BLaER1 (cell line): ENCODE data around the gene RAP2C.
"Not testable (repeated sequence)": the region's sequence is repeated elsewhere in the genome, so short reads cannot be mapped to it uniquely, and the experiment has no call there.

Source experiments
- H3K27ac ChIP-seq: shearing (Covaris generic); formaldehyde crosslinking; 2 replicates; pipeline ENCODE4 v1.8.1; 2022
- H3K27me3 ChIP-seq: shearing (Covaris generic); formaldehyde crosslinking; 2 replicates; pipeline ENCODE4 v1.8.1; 2022
- H3K36me3 ChIP-seq: shearing (Covaris generic); formaldehyde crosslinking; 2 replicates; pipeline ENCODE4 v1.8.1; 2022
- H3K4me1 ChIP-seq: shearing (Covaris generic); formaldehyde crosslinking; 2 replicates; pipeline ENCODE4 v1.8.1; 2022
- H3K4me2 ChIP-seq: shearing (Covaris generic); formaldehyde crosslinking; 2 replicates; pipeline ENCODE4 v1.8.1; 2022
- H3K4me3 ChIP-seq: shearing (Covaris generic); formaldehyde crosslinking; 2 replicates; pipeline ENCODE4 v1.8.1; 2022
- H3K9ac ChIP-seq: shearing (Covaris generic); formaldehyde crosslinking; 2 replicates; pipeline ENCODE4 v1.8.1; 2022
- H3K9me3 ChIP-seq: shearing (Covaris generic); formaldehyde crosslinking; 2 replicates; pipeline ENCODE4 v1.8.1; 2022
- H4K20me1 ChIP-seq: shearing (Covaris generic); formaldehyde crosslinking; 2 replicates; pipeline ENCODE4 v1.8.1; 2022
- Cebpa-rat ChIP-seq: shearing (Covaris generic); IDR thresholded peaks from 2 replicates; pipeline ENCODE4 v1.8.1; 2022

The RAP2C gene

DNA sequence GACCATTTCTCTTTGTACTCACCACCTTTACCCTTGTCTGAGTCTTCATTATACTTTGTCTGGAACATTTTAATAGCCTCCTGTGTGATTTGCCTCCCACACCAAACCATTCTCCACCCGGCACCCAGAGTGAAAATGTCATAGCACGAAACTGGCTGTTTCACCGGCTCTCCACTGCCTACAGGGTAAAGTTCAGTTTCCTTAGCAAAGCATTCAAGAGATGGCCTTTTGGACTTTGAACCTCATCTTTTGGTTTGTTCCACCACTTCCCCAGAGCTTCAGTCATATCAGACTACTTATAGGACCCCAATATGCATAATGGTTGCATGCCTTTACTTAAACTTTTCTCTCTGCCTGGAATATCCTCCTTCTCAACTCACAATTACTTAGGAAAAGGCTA is 38.3 kb downstream of the RAP2C start:
- Histone ChIP-seq H3K4me1 (no peaks in the 10 kb centered on the region), H3K9me3 (no peaks in the 10 kb centered on the region), H4K20me1 (no peaks in the 10 kb centered on the region; the same call in 1 of the 2 replicates), H3K27me3 (peaks cover 84% of the 10 kb centered on the region), H3K4me3 (no peak overlapping the region), H3K27ac (no peak overlapping the region), H3K9ac (no peak overlapping the region), H3K36me3 (no peaks in the 10 kb centered on the region), H3K4me2 (no peak overlapping the region)
- no peak for TF ChIP-seq Cebpa-rat

- no peaks in the 10 kb centered on the region for H3K36me3 ChIP-seq
- no peak overlapping the region for H3K9ac ChIP-seq
- peaks cover 94% of the 10 kb centered on the region for H3K27me3 ChIP-seq
- H3K9me3 ChIP-seq, result no peaks in the 10 kb centered on the region
- no peak overlapping the region for H3K4me3 ChIP-seq
- H3K4me2 ChIP-seq, result no peak overlapping the region
- no peak for TF ChIP-seq Cebpa-rat
- no peak overlapping the region for H3K27ac ChIP-seq
- peaks cover 10% of the 10 kb centered on the region; the same call in 1 of the 2 replicates for H4K20me1 ChIP-seq
- peaks cover 10% of the 10 kb centered on the region for H3K4me1 ChIP-seq
Observed at GRCh38 chrX:132173647-132174046, 45.6 kb downstream of the RAP2C start.

DNA sequence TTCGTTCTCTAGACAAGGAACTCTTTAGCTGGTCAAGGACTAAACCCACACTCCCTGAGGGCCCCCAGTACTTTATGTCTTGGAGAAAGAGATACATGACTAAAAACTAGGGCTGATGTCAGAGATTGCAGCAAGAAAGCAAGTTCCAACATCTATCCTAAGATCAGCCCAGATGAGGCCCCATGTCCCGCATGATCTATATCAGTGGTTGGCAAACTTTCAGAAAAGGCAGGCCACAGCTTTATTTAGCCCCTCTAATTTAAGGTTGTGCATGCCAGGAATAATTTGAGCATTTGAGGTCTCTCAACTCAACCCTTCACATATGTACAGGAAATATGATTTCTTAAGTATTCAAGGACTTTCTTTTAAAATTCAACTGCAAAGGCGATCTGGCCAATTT is 47.4 kb downstream of the RAP2C start:
- TF ChIP-seq Cebpa-rat, result no peak
- peak overlapping the region; percentile 36; the same call in 1 of the 2 replicates for H3K4me2 ChIP-seq

GRCh38 chrX:132171478-132171877 is 47.8 kb downstream of the RAP2C start:
- Histone ChIP-seq H3K4me3 (no peak overlapping the region), H3K27me3 (peaks cover 95% of the 10 kb centered on the region), H3K36me3 (no peaks in the 10 kb centered on the region), H3K4me1 (peaks cover 10% of the 10 kb centered on the region), H3K9ac (no peak overlapping the region), H3K27ac (no peak overlapping the region), H4K20me1 (peaks cover 10% of the 10 kb centered on the region; the same call in 1 of the 2 replicates), H3K4me2 (peak overlapping the region; percentile 36; the same call in 1 of the 2 replicates), H3K9me3 (no peaks in the 10 kb centered on the region)
- TF ChIP-seq Cebpa-rat, result no peak

More for the DNA sequence above, 47.4 kb downstream of the RAP2C start:
- H3K36me3 ChIP-seq, result no peaks in the 10 kb centered on the region
- no peak overlapping the region for H3K9ac ChIP-seq
- no peak overlapping the region for H3K27ac ChIP-seq
- H3K9me3 ChIP-seq, result no peaks in the 10 kb centered on the region
- no peak overlapping the region for H3K4me3 ChIP-seq
- peaks cover 95% of the 10 kb centered on the region for H3K27me3 ChIP-seq
- peaks cover 10% of the 10 kb centered on the region for H3K4me1 ChIP-seq
- peaks cover 10% of the 10 kb centered on the region; the same call in 1 of the 2 replicates for H4K20me1 ChIP-seq

DNA sequence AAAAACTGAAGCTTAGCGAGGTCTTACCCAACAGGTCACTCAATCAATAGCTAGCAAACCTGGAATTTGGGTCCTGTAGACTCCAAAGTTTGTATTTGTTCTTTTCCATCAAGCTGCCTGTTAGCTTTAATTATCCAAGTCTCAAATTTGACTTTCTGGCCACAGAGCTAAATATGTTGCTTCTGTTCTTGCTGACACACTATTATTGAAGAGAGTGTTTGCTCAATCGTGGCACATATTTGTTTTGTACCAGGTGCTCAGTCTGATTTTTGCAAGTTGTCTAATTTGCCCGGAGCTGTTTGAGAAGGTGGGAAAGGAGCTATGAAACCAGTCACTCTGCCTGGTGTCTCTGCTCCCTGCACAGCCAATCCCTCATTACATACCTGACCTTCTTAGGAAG is 49.7 kb downstream of the RAP2C start:
- no peak overlapping the region for H3K27ac ChIP-seq
- H3K9ac ChIP-seq, result no peak overlapping the region
- no peaks in the 10 kb centered on the region for H3K36me3 ChIP-seq
- H3K4me1 ChIP-seq, result peaks cover 10% of the 10 kb centered on the region
- H3K27me3 ChIP-seq, result peaks cover 85% of the 10 kb centered on the region
- no peak overlapping the region for H3K4me3 ChIP-seq
- H3K9me3 ChIP-seq, result peaks cover 8% of the 10 kb centered on the region
- no peaks in the 10 kb centered on the region; the same call in 1 of the 2 replicates for H4K20me1 ChIP-seq
- no peak overlapping the region for H3K4me2 ChIP-seq
- TF ChIP-seq Cebpa-rat, result no peak

DNA sequence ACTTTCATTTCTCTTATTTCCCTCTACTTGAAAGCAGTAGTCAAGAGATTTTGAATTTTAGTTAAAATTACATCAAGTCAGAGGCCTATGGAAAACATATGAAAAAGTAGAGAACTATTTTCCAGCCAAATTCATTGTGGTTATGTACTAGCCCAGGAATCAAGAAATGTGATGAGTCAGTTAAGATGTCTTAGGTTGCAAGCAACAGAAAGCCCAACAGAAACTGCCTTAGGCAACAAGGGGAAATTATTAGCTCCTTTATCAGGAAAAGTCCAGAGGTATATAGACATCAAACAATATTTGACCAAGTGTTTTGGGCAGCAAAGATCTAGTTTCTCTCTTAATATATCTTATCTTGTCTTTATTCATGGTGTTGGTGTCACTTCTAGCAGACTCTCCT is 53.6 kb downstream of the RAP2C start:
- no peaks in the 10 kb centered on the region for H4K20me1 ChIP-seq
- H3K27ac ChIP-seq, result no peak overlapping the region
- no peaks in the 10 kb centered on the region for H3K4me1 ChIP-seq
- H3K4me2 ChIP-seq, result no peak overlapping the region
- H3K27me3 ChIP-seq, result peaks cover 59% of the 10 kb centered on the region
- no peak overlapping the region for H3K9ac ChIP-seq
- peaks cover 30% of the 10 kb centered on the region for H3K9me3 ChIP-seq
- H3K36me3 ChIP-seq, result no peaks in the 10 kb centered on the region
- TF ChIP-seq Cebpa-rat, result no peak
- H3K4me3 ChIP-seq, result no peak overlapping the region

DNA sequence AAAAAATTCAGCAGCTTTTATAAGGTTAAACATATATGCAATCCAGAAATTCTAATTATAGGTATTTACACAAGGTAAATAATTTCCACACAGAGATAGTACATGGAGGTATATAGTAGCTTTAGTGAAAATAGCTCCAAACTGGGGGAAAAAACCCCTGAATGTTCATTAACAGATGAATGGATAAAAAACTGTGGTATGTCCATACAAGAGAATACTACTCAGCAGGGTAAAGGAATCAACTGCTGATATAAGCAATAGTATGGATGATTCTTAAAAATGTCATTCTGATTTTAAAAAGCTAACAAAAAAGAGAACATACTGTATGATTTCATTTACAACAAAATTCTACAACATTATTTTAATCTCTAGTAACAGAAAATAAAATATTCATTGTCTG is 54.2 kb downstream of the RAP2C start:
- H3K27me3 ChIP-seq, result peaks cover 52% of the 10 kb centered on the region
- H4K20me1 ChIP-seq, result no peaks in the 10 kb centered on the region
- no peak overlapping the region for H3K4me2 ChIP-seq

DNA sequence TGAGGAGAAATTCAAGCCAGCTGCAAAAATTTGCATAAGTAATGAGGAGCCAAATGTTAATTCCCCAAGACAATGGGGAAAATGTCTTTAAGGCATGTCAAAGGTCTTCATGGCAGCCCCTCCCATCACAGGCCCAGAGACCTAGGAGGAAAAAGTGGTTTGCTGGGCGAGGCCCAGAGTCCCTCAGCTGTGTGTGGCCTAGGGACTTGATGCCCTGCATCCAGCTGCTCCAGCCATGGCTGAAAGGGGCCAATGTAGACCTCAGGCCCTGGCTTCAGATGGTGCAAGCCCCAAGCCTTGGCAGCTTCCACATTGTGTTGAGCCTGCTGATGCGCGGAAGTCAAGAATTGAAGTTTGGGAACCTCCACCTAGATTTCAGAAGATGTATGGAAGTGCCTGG is 56.2 kb downstream of the RAP2C start:
- not testable (repeated sequence) for H3K36me3 ChIP-seq, H3K4me2 ChIP-seq, H4K20me1 ChIP-seq, H3K4me3 ChIP-seq, H3K27ac ChIP-seq, H3K9ac ChIP-seq, H3K4me1 ChIP-seq
- H3K9me3 ChIP-seq, result peaks cover 30% of the 10 kb centered on the region
- peaks cover 33% of the 10 kb centered on the region; the same call in 1 of the 2 replicates for H3K27me3 ChIP-seq

More for the DNA sequence above, 54.2 kb downstream of the RAP2C start:
- no peaks in the 10 kb centered on the region for H3K36me3 ChIP-seq
- no peaks in the 10 kb centered on the region for H3K4me1 ChIP-seq
- H3K4me3 ChIP-seq, result no peak overlapping the region
- H3K27ac ChIP-seq, result no peak overlapping the region
- peaks cover 30% of the 10 kb centered on the region for H3K9me3 ChIP-seq
- no peak overlapping the region for H3K9ac ChIP-seq
- no peak for TF ChIP-seq Cebpa-rat

DNA sequence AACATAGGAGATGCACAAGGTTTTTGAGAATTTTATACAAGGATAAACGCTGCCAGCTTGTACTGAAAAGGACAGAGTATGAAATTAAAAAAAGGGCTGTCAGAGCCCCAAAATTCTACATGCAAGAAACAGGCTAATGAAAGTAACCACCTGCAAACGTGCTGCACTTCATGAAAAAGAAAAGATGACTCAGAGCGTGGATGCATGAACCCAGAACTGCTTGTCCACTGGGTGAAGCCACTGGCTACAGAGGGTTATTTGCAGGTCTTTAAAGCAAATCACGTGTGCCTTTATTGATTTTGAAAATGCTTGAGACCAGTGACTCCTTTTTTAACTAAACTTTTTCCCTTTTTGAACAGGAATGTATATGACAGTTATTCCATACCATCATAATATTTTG is 66.1 kb downstream of the RAP2C start:
- Histone ChIP-seq H3K36me3 (no peaks in the 10 kb centered on the region), H3K4me2 (no peak overlapping the region), H3K9ac (no peak overlapping the region), H4K20me1 (no peaks in the 10 kb centered on the region; the same call in 1 of the 2 replicates), H3K27me3 (peaks cover 45% of the 10 kb centered on the region), H3K27ac (no peak overlapping the region), H3K9me3 (no peaks in the 10 kb centered on the region), H3K4me3 (no peak overlapping the region), H3K4me1 (no peaks in the 10 kb centered on the region)
- TF ChIP-seq Cebpa-rat, result no peak
